A172 (cell line): ENCODE measurements around the gene KANSL2. TPM values are rescaled to one million over a fixed set of nuclear protein-coding genes. Genes with fewer than 3 reads are reported as not detected.

Experiments used
- total RNA-seq: library from RNA; depleted of rRNA; stranded (reverse); fragments of >200 nt; shearing (Covaris generic); gene quantifications from 2 replicates; pipeline ENCODE4 v1.2.3, GENCODE V29; 2014; rRNA removed

Gene KANSL2
- total RNA-seq, 1 experiment from 2014 or later, result 51.3 TPM

Other genes starting within 250 kb of the KANSL2 start
- gene ANP32D, start 209.7 kb downstream of the KANSL2 start, total RNA-seq, result not detected in 2 replicates
- gene C12orf54, start 199.7 kb downstream of the KANSL2 start, total RNA-seq, result not detected in 2 replicates
- gene OR8S1, start 156.6 kb downstream of the KANSL2 start, total RNA-seq, result not detected in 2 replicates
- gene LALBA, start 112.2 kb downstream of the KANSL2 start, total RNA-seq, result not detected in 2 replicates
- gene CCNT1, start 34.5 kb upstream of the KANSL2 start, total RNA-seq, result 23.4 and 24.4 TPM in 2 replicates
- gene ADCY6, start 106.9 kb upstream of the KANSL2 start, total RNA-seq, result 13.1 and 14.5 TPM in 2 replicates
- gene CACNB3, start 136.3 kb upstream of the KANSL2 start, total RNA-seq, result 11.7 and 20.4 TPM in 2 replicates
- 105 and 114 TPM in 2 replicates for gene DDX23, start 169.9 kb upstream of the KANSL2 start, total RNA-seq
- gene RND1, start 183.6 kb upstream of the KANSL2 start, total RNA-seq, result 0.12 and 0.24 TPM in 2 replicates
- gene FKBP11, start 243.3 kb upstream of the KANSL2 start, total RNA-seq, result 2.8 and 3.3 TPM in 2 replicates